AG04450 (cell line): ENCODE measurements around the gene NACA2. TPM values are rescaled to one million over a fixed set of nuclear protein-coding genes. Genes with fewer than 3 reads are reported as not detected.

Experiments used
- CTCF ChIA-PET: fragments of 300-600, 350-600 bp; formaldehyde crosslinking; extraction: SDS; loops from one replicate; lab custom pipeline; 2022; ENCODE audit warnings: antibody characterized with exemption, inconsistent platforms; lab: Charles Lee
- POLR2A ChIA-PET: fragments of 350-600 bp; formaldehyde crosslinking; extraction: SDS; loops from one replicate; lab custom pipeline; 2021; ENCODE audit warnings: antibody characterized with exemption, inconsistent platforms; lab: Yijun Ruan, JAX
- DNase-seq: peaks from one replicate; pipeline ENCODE4 v3.0.0-alpha.2; 2011; ENCODE audit warnings: low read depth, low spot score
- H3K27ac ChIP-seq: one replicate; pipeline ENCODE4 v1.5.1; 2012; ENCODE audit warnings: low read depth, low read length, control low read depth
- H3K27me3 ChIP-seq: one replicate; pipeline ENCODE4 v1.6.0; 2012; ENCODE audit warnings: low read length; ENCODE audit not compliant: control insufficient read depth, insufficient read depth
- H3K4me3 ChIP-seq: 2 replicates; pipeline ENCODE4 v1.5.1; 2011; ENCODE audit warnings: mild to moderate bottlenecking, low read depth, low read length, control low read depth
- H3K9me3 ChIP-seq: 2 replicates; pipeline ENCODE4 v1.5.1; 2012; ENCODE audit warnings: low read length; ENCODE audit not compliant: control insufficient read depth, insufficient read depth
- polyA plus RNA-seq: library from polyadenylated mRNA; depleted of rRNA; stranded (reverse); fragments of >200 nt; gene quantifications from 2 replicates; pipeline ENCODE4 v1.2.3, GENCODE V29; 2011
- TF ChIP-seq, protein P1 (sequence below): IDR thresholded peaks from 2 replicates; pipeline ENCODE4 v1.5.1; 2011; ENCODE audit warnings: low read depth, low read length, control low read depth, inconsistent platforms

NACA2 gene
- polyA plus RNA-seq, 1 experiment: 0.56 TPM

- H3K27ac ChIP-seq: no peak overlapping the region
- no peak overlapping the region for H3K4me3 ChIP-seq
- DNase-seq: no peak
- CTCF ChIA-PET: no interaction called here
- H3K27me3 ChIP-seq: no peaks in the 10 kb centered on the region
- TF ChIP-seq, protein P1, sequence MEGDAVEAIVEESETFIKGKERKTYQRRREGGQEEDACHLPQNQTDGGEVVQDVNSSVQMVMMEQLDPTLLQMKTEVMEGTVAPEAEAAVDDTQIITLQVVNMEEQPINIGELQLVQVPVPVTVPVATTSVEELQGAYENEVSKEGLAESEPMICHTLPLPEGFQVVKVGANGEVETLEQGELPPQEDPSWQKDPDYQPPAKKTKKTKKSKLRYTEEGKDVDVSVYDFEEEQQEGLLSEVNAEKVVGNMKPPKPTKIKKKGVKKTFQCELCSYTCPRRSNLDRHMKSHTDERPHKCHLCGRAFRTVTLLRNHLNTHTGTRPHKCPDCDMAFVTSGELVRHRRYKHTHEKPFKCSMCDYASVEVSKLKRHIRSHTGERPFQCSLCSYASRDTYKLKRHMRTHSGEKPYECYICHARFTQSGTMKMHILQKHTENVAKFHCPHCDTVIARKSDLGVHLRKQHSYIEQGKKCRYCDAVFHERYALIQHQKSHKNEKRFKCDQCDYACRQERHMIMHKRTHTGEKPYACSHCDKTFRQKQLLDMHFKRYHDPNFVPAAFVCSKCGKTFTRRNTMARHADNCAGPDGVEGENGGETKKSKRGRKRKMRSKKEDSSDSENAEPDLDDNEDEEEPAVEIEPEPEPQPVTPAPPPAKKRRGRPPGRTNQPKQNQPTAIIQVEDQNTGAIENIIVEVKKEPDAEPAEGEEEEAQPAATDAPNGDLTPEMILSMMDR: no peak
- H3K9me3 ChIP-seq: no peaks in the 10 kb centered on the region
- POLR2A ChIA-PET: no interaction called here
Measured at GRCh38 chr17:61611323-61611722, 20.3 kb upstream of the NACA2 start.

- H3K27me3 ChIP-seq: peaks cover 2% of the 10 kb centered on the region
- no peak overlapping the region for H3K4me3 ChIP-seq
- POLR2A ChIA-PET: no interaction called here
- TF ChIP-seq, protein P1: no peak
- CTCF ChIA-PET: interaction anchor here (1.7 kb wide), 1 partner anchor 11 kb away, joined by 6 read pairs; no protein-coding TSS in a partner anchor
- no peak for DNase-seq
- no peak overlapping the region for H3K27ac ChIP-seq
- H3K9me3 ChIP-seq: no peaks in the 10 kb centered on the region
Measured at GRCh38 chr17:61605692-61606091, 14.7 kb upstream of the NACA2 start.

GRCh38 chr17:61601297-61601696 is 10.3 kb upstream of the NACA2 start:
- ChIA-PET CTCF (interaction anchor here (0.7 kb wide), 1 partner anchor 239 kb away, joined by 11 read pairs; no protein-coding TSS in a partner anchor), POLR2A (no interaction called here)
- DNase-seq: no peak
- Histone ChIP-seq H3K27ac (no peak overlapping the region), H3K9me3 (no peaks in the 10 kb centered on the region), H3K4me3 (no peak overlapping the region), H3K27me3 (peaks cover 8% of the 10 kb centered on the region)
- TF ChIP-seq, protein P1: no peak

GRCh38 chr17:61600621-61601020 is 9.6 kb upstream of the NACA2 start:
- Histone ChIP-seq H3K27me3 (peaks cover 8% of the 10 kb centered on the region), H3K9me3 (no peaks in the 10 kb centered on the region), H3K4me3 (no peak overlapping the region), H3K27ac (no peak overlapping the region)
- CTCF ChIA-PET: no interaction called here
- TF ChIP-seq, protein P1: no peak
- POLR2A ChIA-PET: interaction anchor here (0.6 kb wide), 1 partner anchor 27 kb away, joined by 3 read pairs; no protein-coding TSS in a partner anchor
- no peak for DNase-seq

DNA sequence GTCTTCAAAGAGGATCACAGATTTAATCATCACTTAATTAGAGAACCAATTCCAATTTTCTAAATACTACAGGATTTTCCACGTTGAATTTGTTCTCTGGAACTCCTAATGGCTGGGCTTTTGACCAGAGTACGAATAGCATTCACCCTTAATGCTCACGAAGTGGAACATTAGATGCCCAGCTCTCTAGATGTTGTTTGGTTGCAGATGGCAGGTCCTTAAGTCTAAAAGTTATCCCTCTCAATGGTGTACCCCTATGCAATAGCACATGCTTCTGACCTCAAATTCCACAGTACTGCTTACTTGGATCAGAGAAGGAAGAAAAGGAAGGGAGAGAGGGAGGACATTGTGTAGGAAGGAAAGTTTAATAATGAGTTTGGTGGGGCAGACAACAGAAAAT is 8.6 kb upstream of the NACA2 start:
- Histone ChIP-seq H3K4me3 (no peak overlapping the region), H3K27me3 (peaks cover 12% of the 10 kb centered on the region), H3K9me3 (no peaks in the 10 kb centered on the region), H3K27ac (no peak overlapping the region)
- POLR2A ChIA-PET: no interaction called here
- CTCF ChIA-PET: no interaction called here
- no peak for DNase-seq
- TF ChIP-seq, protein P1: no peak
